Uterus (tissue), 4 donors: ENCODE measurements around the gene TIGAR. TPM values are rescaled to one million over a fixed set of nuclear protein-coding genes. Genes with fewer than 3 reads are reported as not detected.

ENCODE experiments used
- DNase-seq, 2 donors: peaks; one replicate each; pipeline ENCODE4 v3.0.0-alpha.2; 2019 to 2020
- H3K27ac ChIP-seq, 2 donors: fragments of 200-600 bp; sonication (generic); 1 replicate in 1 of 2; 2 replicates in 1 of 2; pipeline ENCODE4 v1.5.1; 2016 to 2018
- H3K27me3 ChIP-seq, 2 donors: fragments of 200-600 bp; sonication (generic); one replicate each; pipeline ENCODE4 v1.5.1; 2018 to 2019; ENCODE audit warnings: control low read depth in 1 of 2
- H3K36me3 ChIP-seq, 2 donors: fragments of 200-600 bp; sonication (generic); one replicate each; pipeline ENCODE4 v1.5.1; 2019; ENCODE audit warnings: control low read depth in 1 of 2
- H3K4me1 ChIP-seq, 2 donors: fragments of 200-600 bp; sonication (generic); one replicate each; pipeline ENCODE4 v1.5.1; 2018 to 2019; ENCODE audit warnings: control low read depth in 1 of 2
- H3K4me3 ChIP-seq, 2 donors: fragments of 200-600 bp; sonication (generic); 1 replicate in 1 of 2; 2 replicates in 1 of 2; pipeline ENCODE4 v1.5.1; 2018 to 2019; ENCODE audit warnings: mild to moderate bottlenecking in 1 of 2
- H3K9me3 ChIP-seq, 2 donors: fragments of 200-600 bp; sonication (generic); one replicate each; pipeline ENCODE4 v1.5.1; 2019; ENCODE audit warnings: control low read depth in 1 of 2
- CTCF ChIP-seq, 4 experiments: fragments of 200-600 bp in 2 of 4; fragments of 450-650 bp in 2 of 4; sonication (generic) in 2 of 4; IDR thresholded peaks; one replicate each; pipeline ENCODE4 v1.5.1; 2016 to 2019; ENCODE audit warnings: antibody characterized with exemption in 4 of 4, mild to moderate bottlenecking in 2 of 4, moderate library complexity in 1 of 4
- POLR2A ChIP-seq, 2 donors: fragments of 450-650 bp; IDR thresholded peaks; one replicate each; pipeline ENCODE4 v1.6.1; 2016; ENCODE audit warnings: antibody characterized with exemption in 2 of 2, mild to moderate bottlenecking in 1 of 2, moderate library complexity in 1 of 2
- intact Hi-C: fragments of 100-400 bp; cut with DNase I; formaldehyde crosslinking; loops from one replicate; pipeline ENCODE4 v1.15.1; 2023; ENCODE audit warnings: low total_unique reads
- total RNA-seq, 4 donors: library from RNA; depleted of rRNA in 3 of 4; stranded (reverse); fragments of >200 nt in 3 of 4; gene quantifications; one replicate each; pipeline versions ENCODE4 v1.1.0 to v1.2.4, GENCODE V29; 2014 to 2023
- donor health status: DM: yes; HTN: yes; CAD: no.

Gene TIGAR
- total RNA-seq, 4 donors from 2014 or later, result 0.26 to 10.6 (median 2.3) TPM

- H3K27me3 ChIP-seq, result no peaks in the 10 kb centered on the region
- H3K9me3 ChIP-seq, result no peaks in the 10 kb centered on the region
- intact Hi-C loops, result no loop called here
- no peak overlapping the region for H3K27ac ChIP-seq
- H3K4me3 ChIP-seq, result no peak overlapping the region
- peaks cover 15 to 19% of the 10 kb centered on the region in 2 donors for H3K4me1 ChIP-seq
- H3K36me3 ChIP-seq, result no peaks in the 10 kb centered on the region
- DNase-seq, result no peak
- no peak for TF ChIP-seq CTCF (IDR thresholded peaks at IDR 0.05)
- no peak for TF ChIP-seq POLR2A (IDR thresholded peaks at IDR 0.05)
Measured at GRCh38 chr12:4283512-4284255, 37.3 kb upstream of the TIGAR start.

GRCh38 chr12:4284306-4284705 is 36.7 kb upstream of the TIGAR start:
- peaks cover 13 to 18% of the 10 kb centered on the region in 2 donors for H3K4me1 ChIP-seq
- H3K27me3 ChIP-seq, result no peaks in the 10 kb centered on the region
- H3K27ac ChIP-seq, result no peak overlapping the region
- no peak for TF ChIP-seq CTCF (IDR thresholded peaks at IDR 0.05)
- TF ChIP-seq POLR2A (IDR thresholded peaks at IDR 0.05), result no peak
- intact Hi-C loops, result no loop called here
- no peak for DNase-seq
- H3K9me3 ChIP-seq, result no peaks in the 10 kb centered on the region
- no peak overlapping the region for H3K4me3 ChIP-seq
- no peaks in the 10 kb centered on the region for H3K36me3 ChIP-seq

GRCh38 chr12:4285070-4285469 is 35.9 kb upstream of the TIGAR start:
- Histone ChIP-seq H3K27me3 (no peaks in the 10 kb centered on the region), H3K4me1 (peaks cover 11 to 13% of the 10 kb centered on the region in 2 donors), H3K36me3 (no peaks in the 10 kb centered on the region), H3K27ac (no peak overlapping the region), H3K4me3 (no peak overlapping the region), H3K9me3 (no peaks in the 10 kb centered on the region)
- intact Hi-C loops, result no loop called here
- TF ChIP-seq POLR2A (IDR thresholded peaks at IDR 0.05) (no peak), CTCF (IDR thresholded peaks at IDR 0.05) (no peak)
- no peak for DNase-seq

GRCh38 chr12:4286228-4286627 is 34.8 kb upstream of the TIGAR start:
- TF ChIP-seq CTCF (IDR thresholded peaks at IDR 0.05) (no peak), POLR2A (IDR thresholded peaks at IDR 0.05) (no peak)
- intact Hi-C loops, result loop anchor here (2.0 kb wide), 1 partner anchor 17 kb away; no protein-coding TSS in a partner anchor
- H3K27me3 ChIP-seq, result no peaks in the 10 kb centered on the region
- peaks cover 0 to 13% of the 10 kb centered on the region in 2 donors for H3K4me1 ChIP-seq
- no peak for DNase-seq
- H3K4me3 ChIP-seq, result no peak overlapping the region
- no peaks in the 10 kb centered on the region for H3K9me3 ChIP-seq
- no peak overlapping the region for H3K27ac ChIP-seq
- no peaks in the 10 kb centered on the region for H3K36me3 ChIP-seq

- H3K4me3 ChIP-seq, result no peak overlapping the region
- no peaks in the 10 kb centered on the region for H3K36me3 ChIP-seq
- intact Hi-C loops, result loop anchor here (2.0 kb wide), 1 partner anchor 18 kb away; no protein-coding TSS in a partner anchor
- H3K4me1 ChIP-seq, result peaks cover 0 to 13% of the 10 kb centered on the region in 2 donors
- H3K9me3 ChIP-seq, result no peaks in the 10 kb centered on the region
- TF ChIP-seq POLR2A (IDR thresholded peaks at IDR 0.05), result no peak
- no peak for TF ChIP-seq CTCF (IDR thresholded peaks at IDR 0.05)
- H3K27me3 ChIP-seq, result no peaks in the 10 kb centered on the region
- no peak for DNase-seq
- H3K27ac ChIP-seq, result peak overlapping the region; percentile 21 to 25
Measured at GRCh38 chr12:4286771-4287317, 34.2 kb upstream of the TIGAR start.
